ENCODE data around the gene SNRPD2. TPM values are rescaled to one million over a fixed set of nuclear protein-coding genes. Genes with fewer than 3 reads are reported as not detected.
A peak's percentile ranks its signal among the peaks of the same experiment; 100 is the strongest.

The SNRPD2 gene
- total RNA-seq, 2 experiments from 2014 or later: 485 to 566 TPM

GRCh38 chr19:45668342-45668871 is 23.3 kb downstream of the SNRPD2 start:
- ChIA-PET POLR2A (interaction anchor here (0.6 to 0.7 kb wide), 2 partner anchors 11 to 101 kb away, joined by 3 read pairs; partner anchors contain the start of gene SIX5), CTCF (interaction anchor here (0.7 to 3.6 kb wide), 6 partner anchors 10 to 195 kb away, joined by 3 to 20 read pairs (median 3); partner anchors contain the start of gene SYMPK)
- Mint-ChIP-seq H3K27ac (peak overlapping the region; percentile 34), H3K9me3 (no peaks in the 10 kb centered on the region), H3K4me1 (peaks cover 40% of the 10 kb centered on the region), H3K4me3 (peak overlapping the region; percentile 63), H3K36me3 (ENCODE audit: low read depth) (peaks cover 2% of the 10 kb centered on the region), H3K27me3 (peaks cover 26% of the 10 kb centered on the region)
- DNase-seq: peak; percentile 32

GRCh38 chr19:45667620-45668341 is 24.0 kb downstream of the SNRPD2 start, which contains the start of gene GIPR:
Gene GIPR (plus strand): TSS chr19:45668221. CDS start chr19:45669521, 1,300 bp downstream.
- CTCF ChIA-PET: interaction anchor here (0.7 to 3.6 kb wide), 6 partner anchors 10 to 195 kb away, joined by 3 to 20 read pairs (median 3); partner anchors contain the start of gene SYMPK
- H3K9me3 Mint-ChIP-seq: no peaks in the 10 kb centered on the region
- peaks cover 40% of the 10 kb centered on the region for H3K4me1 Mint-ChIP-seq
- POLR2A ChIA-PET: interaction anchor here (0.7 kb wide), 1 partner anchor 101 kb away, joined by 3 read pairs; the partner anchor contains the start of gene SIX5
- H3K36me3 Mint-ChIP-seq (ENCODE audit: low read depth): peaks cover 2% of the 10 kb centered on the region
- peak within 1 kb of the TSS; percentile 63 for H3K4me3 Mint-ChIP-seq
- H3K27me3 Mint-ChIP-seq: peaks cover 26% of the 10 kb centered on the region
- DNase-seq: peak; percentile 57
- H3K27ac Mint-ChIP-seq: peak within 1 kb of the TSS; percentile 34

- no peak for DNase-seq
- ChIA-PET POLR2A (no interaction called here), CTCF (interaction anchor here (0.6 kb wide), 1 partner anchor 14 kb away, joined by 3 read pairs; no protein-coding TSS in a partner anchor)
- Mint-ChIP-seq H3K4me3 (no peak overlapping the region), H3K4me1 (peaks cover 28% of the 10 kb centered on the region), H3K27me3 (peaks cover 15% of the 10 kb centered on the region), H3K9me3 (no peaks in the 10 kb centered on the region), H3K36me3 (ENCODE audit: low read depth) (no peaks in the 10 kb centered on the region), H3K27ac (no peak overlapping the region)
Observed at GRCh38 chr19:45664575-45664974, 27.2 kb downstream of the SNRPD2 start.

GRCh38 chr19:45663800-45664199 is 28.0 kb downstream of the SNRPD2 start:
- CTCF ChIA-PET: interaction anchor here (0.7 to 1.5 kb wide), 2 partner anchors 14 to 15 kb away, joined by 3 to 4 read pairs; no protein-coding TSS in a partner anchor
- Mint-ChIP-seq H3K27me3 (peaks cover 12% of the 10 kb centered on the region), H3K36me3 (ENCODE audit: low read depth) (no peaks in the 10 kb centered on the region), H3K9me3 (no peaks in the 10 kb centered on the region), H3K4me1 (peaks cover 21% of the 10 kb centered on the region), H3K4me3 (no peak overlapping the region), H3K27ac (no peak overlapping the region)
- no peak for DNase-seq
- POLR2A ChIA-PET: no interaction called here

- Mint-ChIP-seq H3K36me3 (ENCODE audit: low read depth) (no peaks in the 10 kb centered on the region), H3K4me3 (no peak overlapping the region), H3K27ac (no peak overlapping the region), H3K27me3 (peaks cover 9% of the 10 kb centered on the region), H3K4me1 (peaks cover 7% of the 10 kb centered on the region), H3K9me3 (no peaks in the 10 kb centered on the region)
- no peak for DNase-seq
- POLR2A ChIA-PET: no interaction called here
- CTCF ChIA-PET: interaction anchor here (0.6 to 1.0 kb wide), 3 partner anchors 14 to 255 kb away, joined by 3 read pairs; no protein-coding TSS in a partner anchor
Observed at GRCh38 chr19:45660636-45661035, 31.1 kb downstream of the SNRPD2 start.

- H3K9me3 Mint-ChIP-seq: no peaks in the 10 kb centered on the region
- H3K4me3 Mint-ChIP-seq: no peak overlapping the region
- ChIA-PET POLR2A (no interaction called here), CTCF (interaction anchor here (0.6 kb wide), 1 partner anchor 17 kb away, joined by 3 read pairs; no protein-coding TSS in a partner anchor)
- peaks cover 9% of the 10 kb centered on the region for H3K27me3 Mint-ChIP-seq
- DNase-seq: no peak
- no peaks in the 10 kb centered on the region for H3K36me3 Mint-ChIP-seq (ENCODE audit: low read depth)
- no peak overlapping the region for H3K27ac Mint-ChIP-seq
- H3K4me1 Mint-ChIP-seq: peaks cover 3% of the 10 kb centered on the region
Observed at GRCh38 chr19:45659096-45659729, 32.5 kb downstream of the SNRPD2 start.

- no peaks in the 10 kb centered on the region for H3K4me1 Mint-ChIP-seq
- H3K9me3 Mint-ChIP-seq: no peaks in the 10 kb centered on the region
- no peak for DNase-seq
- H3K4me3 Mint-ChIP-seq: no peak overlapping the region
- CTCF ChIA-PET: no interaction called here
- POLR2A ChIA-PET: no interaction called here
- H3K36me3 Mint-ChIP-seq (ENCODE audit: low read depth): no peaks in the 10 kb centered on the region
- H3K27ac Mint-ChIP-seq: no peak overlapping the region
- peaks cover 9% of the 10 kb centered on the region for H3K27me3 Mint-ChIP-seq
Observed at GRCh38 chr19:45657520-45658167, 34.1 kb downstream of the SNRPD2 start.

- Mint-ChIP-seq H3K27me3 (peaks cover 7% of the 10 kb centered on the region), H3K4me1 (no peaks in the 10 kb centered on the region), H3K27ac (no peak overlapping the region), H3K9me3 (no peaks in the 10 kb centered on the region), H3K36me3 (ENCODE audit: low read depth) (no peaks in the 10 kb centered on the region), H3K4me3 (no peak overlapping the region)
- CTCF ChIA-PET: interaction anchor here (0.6 kb wide), 1 partner anchor 202 kb away, joined by 4 read pairs; no protein-coding TSS in a partner anchor
- POLR2A ChIA-PET: no interaction called here
- DNase-seq: no peak
Observed at GRCh38 chr19:45655073-45655472, 36.7 kb downstream of the SNRPD2 start.

GRCh38 chr19:45653634-45654033 is 38.1 kb downstream of the SNRPD2 start:
- ChIA-PET POLR2A (no interaction called here), CTCF (interaction anchor here (1.0 kb wide), 1 partner anchor 168 kb away, joined by 3 read pairs; no protein-coding TSS in a partner anchor)
- H3K4me1 Mint-ChIP-seq: no peaks in the 10 kb centered on the region
- peaks cover under 1% of the 10 kb centered on the region for H3K27me3 Mint-ChIP-seq
- no peaks in the 10 kb centered on the region for H3K9me3 Mint-ChIP-seq
- no peak for DNase-seq
- no peak overlapping the region for H3K4me3 Mint-ChIP-seq
- no peaks in the 10 kb centered on the region for H3K36me3 Mint-ChIP-seq (ENCODE audit: low read depth)
- no peak overlapping the region for H3K27ac Mint-ChIP-seq

- Mint-ChIP-seq H3K4me3 (no peak overlapping the region), H3K4me1 (peaks cover 8% of the 10 kb centered on the region), H3K27me3 (no peaks in the 10 kb centered on the region), H3K36me3 (ENCODE audit: low read depth) (no peaks in the 10 kb centered on the region), H3K27ac (no peak overlapping the region), H3K9me3 (no peaks in the 10 kb centered on the region)
- ChIA-PET CTCF (interaction anchor here (0.6 kb wide), 1 partner anchor 14 kb away, joined by 3 read pairs; no protein-coding TSS in a partner anchor), POLR2A (no interaction called here)
- DNase-seq: no peak
Observed at GRCh38 chr19:45650722-45651121, 41.0 kb downstream of the SNRPD2 start.

- ChIA-PET POLR2A (no interaction called here), CTCF (interaction anchor here (0.8 to 1.7 kb wide), 8 partner anchors 22 to 168 kb away, joined by 3 to 5 read pairs (median 3); partner anchors contain the start of gene GIPR)
- H3K27ac Mint-ChIP-seq: peak overlapping the region; percentile 84
- DNase-seq: no peak
- H3K36me3 Mint-ChIP-seq (ENCODE audit: low read depth): peaks cover under 1% of the 10 kb centered on the region
- H3K9me3 Mint-ChIP-seq: no peaks in the 10 kb centered on the region
- H3K4me1 Mint-ChIP-seq: peaks cover 33% of the 10 kb centered on the region
- peaks cover 3% of the 10 kb centered on the region for H3K27me3 Mint-ChIP-seq
- peak overlapping the region; percentile 82 for H3K4me3 Mint-ChIP-seq
Observed at GRCh38 chr19:45646345-45646698, 45.4 kb downstream of the SNRPD2 start.

- Mint-ChIP-seq H3K27me3 (peaks cover 3% of the 10 kb centered on the region), H3K4me3 (peak overlapping the region; percentile 82), H3K9me3 (no peaks in the 10 kb centered on the region), H3K36me3 (ENCODE audit: low read depth) (peaks cover 5% of the 10 kb centered on the region), H3K4me1 (peaks cover 38% of the 10 kb centered on the region), H3K27ac (peak overlapping the region; percentile 84)
- ChIA-PET POLR2A (interaction anchor here (0.7 kb wide), 1 partner anchor 1029 kb away, joined by 3 read pairs; no protein-coding TSS in a partner anchor), CTCF (interaction anchor here (0.6 to 1.7 kb wide), 13 partner anchors 22 to 207 kb away, joined by 3 to 6 read pairs (median 3); partner anchors contain the start of genes GIPR and QPCTL)
- DNase-seq: peak; percentile 89
Observed at GRCh38 chr19:45645631-45646344, 46.0 kb downstream of the SNRPD2 start.

All from activated CD4-positive, alpha-beta T cell treated with anti-CD3 and anti-CD28 coated beads, Interleukin-2, amount 10 ng/mL, durations not matched to agents 7 days and 5 days (primary cell).